Neuronal stem cell (in vitro differentiated cells): Measurements from ENCODE around the gene SLC10A7.

Source experiments
- DNase-seq: peaks from one replicate; pipeline ENCODE4 v3.0.0-alpha.2; 2013; ENCODE audit warnings: low spot score
- H2AFZ ChIP-seq: one replicate; pipeline ENCODE4 v1.6.1; 2013; ENCODE audit warnings: mild to moderate bottlenecking, low read length, inconsistent platforms
- H2AK5ac ChIP-seq: 2 replicates; pipeline ENCODE4 v1.6.1; 2013; ENCODE audit warnings: low read depth, mild to moderate bottlenecking, inconsistent platforms, low read length, moderate library complexity, mixed read lengths
- H2BK120ac ChIP-seq: 2 replicates; pipeline ENCODE4 v1.6.1; 2013; ENCODE audit warnings: low read depth, mild to moderate bottlenecking, inconsistent platforms, low read length, moderate library complexity, mixed read lengths
- H2BK12ac ChIP-seq: one replicate; pipeline ENCODE4 v1.6.1; 2013; ENCODE audit warnings: low read length, inconsistent platforms
- H2BK15ac ChIP-seq: 2 replicates; pipeline ENCODE4 v1.6.1; 2013; ENCODE audit warnings: mild to moderate bottlenecking, low read length, inconsistent platforms, mixed read lengths
- H2BK5ac ChIP-seq: one replicate; pipeline ENCODE4 v1.6.1; 2013; ENCODE audit warnings: inconsistent platforms, mild to moderate bottlenecking, low read length, moderate library complexity
- H3K14ac ChIP-seq: one replicate; pipeline ENCODE4 v1.6.1; 2013; ENCODE audit warnings: low read length, inconsistent platforms
- H3K18ac ChIP-seq: 2 replicates; pipeline ENCODE4 v1.6.1; 2013; ENCODE audit warnings: low read length, inconsistent platforms
- H3K23ac ChIP-seq: 2 replicates; pipeline ENCODE4 v1.6.1; 2013; ENCODE audit warnings: low read depth, mild to moderate bottlenecking, mixed read lengths, low read length, inconsistent platforms; ENCODE audit not compliant: poor library complexity
- H3K27ac ChIP-seq: replicated peaks from 3 replicates; pipeline ENCODE4 v1.5.1; 2013; ENCODE audit warnings: low read length, inconsistent platforms
- H3K27me3 ChIP-seq, 3 experiments: 2 replicates each; pipeline ENCODE4 v1.6.1; 2013; ENCODE audit warnings: low read length in 3 of 3, mild to moderate bottlenecking in 2 of 3, inconsistent platforms in 1 of 3, low read depth in 1 of 3, mixed read lengths in 1 of 3, moderate library complexity in 1 of 3; ENCODE audit not compliant: control insufficient read depth in 3 of 3, insufficient read depth in 3 of 3
- H3K36me3 ChIP-seq, 2 donors: replicated peaks in 1 of 2; 2 replicates each; pipeline ENCODE4 v1.6.1; 2013; ENCODE audit warnings: low read length in 2 of 2; ENCODE audit not compliant: control insufficient read depth in 2 of 2, insufficient read depth in 2 of 2
- H3K4ac ChIP-seq: 2 replicates; pipeline ENCODE4 v1.6.1; 2013; ENCODE audit warnings: inconsistent platforms, mild to moderate bottlenecking, low read length, moderate library complexity
- H3K4me1 ChIP-seq, 2 donors: 1 replicate in 1 of 2; 2 replicates in 1 of 2; pipeline ENCODE4 v1.6.1; 2013; ENCODE audit warnings: low read length in 2 of 2, low read depth in 1 of 2; ENCODE audit not compliant: control insufficient read depth in 2 of 2, insufficient read depth in 1 of 2
- H3K4me2 ChIP-seq: one replicate; pipeline ENCODE4 v1.6.1; 2013; ENCODE audit warnings: mild to moderate bottlenecking, low read length, inconsistent platforms; ENCODE audit not compliant: insufficient read depth, poor library complexity, severe bottlenecking
- H3K4me3 ChIP-seq, 2 donors: 2 replicates each; pipeline ENCODE4 v1.5.1; 2013; ENCODE audit warnings: low read length in 2 of 2, mild to moderate bottlenecking in 2 of 2, inconsistent platforms in 1 of 2, moderate library complexity in 1 of 2
- H3K79me1 ChIP-seq: one replicate; pipeline ENCODE4 v1.6.1; 2013; ENCODE audit warnings: low read depth, mild to moderate bottlenecking, inconsistent platforms, low read length, moderate library complexity
- H3K9ac ChIP-seq: one replicate; pipeline ENCODE4 v1.6.1; 2013; ENCODE audit warnings: mild to moderate bottlenecking, low read depth, low read length, inconsistent platforms; ENCODE audit not compliant: poor library complexity
- H3K9me3 ChIP-seq, 2 donors: replicated peaks in 1 of 2; 2 replicates each; pipeline versions ENCODE3 to v1.6.1; 2013; ENCODE audit warnings: low read length in 2 of 2, mild to moderate bottlenecking in 2 of 2, inconsistent platforms in 1 of 2, low read depth in 1 of 2, mixed read lengths in 1 of 2, moderate library complexity in 1 of 2; ENCODE audit not compliant: control insufficient read depth in 2 of 2, insufficient read depth in 1 of 2
- H4K8ac ChIP-seq: one replicate; pipeline ENCODE4 v1.6.1; 2013; ENCODE audit warnings: low read depth, mild to moderate bottlenecking, inconsistent platforms, low read length, moderate library complexity
- H4K91ac ChIP-seq: one replicate; pipeline ENCODE4 v1.6.1; 2013; ENCODE audit warnings: low read length, low read depth, mild to moderate bottlenecking, inconsistent platforms; ENCODE audit not compliant: poor library complexity
- WGBS, 2 donors: extraction: QIAGEN DNeasy Blood & Tissue Kit; methylation state at CpG; one replicate each; pipeline ENCODE4 v1.1.7; 2013; ENCODE audit warnings: missing lambda C conversion rate in 2 of 2, mixed read lengths in 1 of 2; ENCODE audit not compliant: insufficient read length in 2 of 2, insufficient replicate concordance in 1 of 2; ENCODE audit errors: extremely low coverage in 2 of 2; 5-methylcytosine and 5-hydroxymethylcytosine counted together

SLC10A7 gene

DNA sequence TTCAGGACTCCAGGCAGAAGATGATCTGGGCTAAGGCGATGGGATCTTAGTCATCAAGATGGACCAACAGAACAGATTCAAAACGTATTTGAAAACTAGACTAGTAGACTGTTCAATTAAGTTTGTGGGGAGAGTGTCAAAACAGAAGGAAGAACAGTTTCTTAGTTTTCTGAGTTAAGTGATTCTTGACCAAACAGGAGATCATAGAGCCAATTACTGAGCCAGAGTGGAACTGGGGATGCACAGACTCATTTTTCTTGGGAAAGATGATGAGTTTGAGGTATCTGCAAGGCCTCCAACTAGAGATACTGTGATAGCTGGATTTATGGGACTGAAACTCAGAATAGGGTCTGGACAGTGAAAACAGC lies 187.9 kb downstream of the SLC10A7 start:
- no peak overlapping the region for H2BK5ac ChIP-seq
- no peak overlapping the region for H4K91ac ChIP-seq
- H3K14ac ChIP-seq, result no peak overlapping the region
- no peak overlapping the region for H3K4me3 ChIP-seq
- no peak overlapping the region for H2AFZ ChIP-seq
- no peak overlapping the region for H3K27ac ChIP-seq
- no peak overlapping the region for H3K18ac ChIP-seq
- H2BK15ac ChIP-seq, result no peak overlapping the region
- H3K36me3 ChIP-seq, result no peaks in the 10 kb centered on the region
- H3K4me1 ChIP-seq, result peaks cover 0 to 1% of the 10 kb centered on the region in 2 donors
- no CpG with 5 or more reads among the region's 2 CpGs for WGBS, 2 donors
- no peak overlapping the region for H4K8ac ChIP-seq
- H2BK12ac ChIP-seq, result no peak overlapping the region
- no peaks in the 10 kb centered on the region for H3K27me3 ChIP-seq
- H3K23ac ChIP-seq, result no peak overlapping the region
- DNase-seq, result no peak
- H3K4ac ChIP-seq, result no peak overlapping the region
- H2AK5ac ChIP-seq, result no peak overlapping the region
- H3K4me2 ChIP-seq, result no peak overlapping the region
- H2BK120ac ChIP-seq, result no peak overlapping the region
- no peak overlapping the region for H3K9ac ChIP-seq
- H3K79me1 ChIP-seq, result no peaks in the 10 kb centered on the region
- H3K9me3 ChIP-seq, result no peaks in the 10 kb centered on the region

DNA sequence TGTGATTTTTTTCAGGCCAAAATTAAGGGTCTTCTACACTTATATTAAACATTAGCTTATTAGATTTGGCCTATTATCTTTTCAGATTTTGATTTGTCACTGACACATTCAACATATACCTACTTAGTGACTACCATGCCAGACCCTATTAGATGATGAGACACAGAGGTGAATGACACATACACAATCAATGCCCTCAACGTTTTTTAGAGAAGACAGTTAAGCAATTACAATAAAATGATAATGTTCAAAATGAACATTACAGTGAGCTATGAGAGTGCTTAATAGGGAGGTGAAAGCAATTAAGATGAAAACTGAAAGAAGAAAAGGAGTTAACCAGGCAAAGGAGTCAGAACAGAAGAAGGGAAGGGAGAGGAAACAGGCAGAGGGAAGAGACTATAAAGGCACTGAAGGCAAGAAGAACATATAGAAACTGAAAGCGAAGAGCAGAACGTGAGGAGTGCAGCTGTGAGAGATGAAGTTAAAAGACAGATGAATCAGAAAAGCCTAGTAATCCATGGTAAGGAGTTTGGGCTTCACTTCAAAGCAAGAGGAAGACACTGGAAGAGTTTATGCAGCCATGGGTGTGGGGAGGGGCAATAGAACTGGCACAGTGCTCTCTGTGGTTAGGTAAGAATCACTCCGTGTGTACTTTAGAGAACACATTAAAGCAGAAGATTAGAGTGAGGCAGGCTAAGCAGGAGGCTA lies 188.4 kb downstream of the SLC10A7 start:
- Histone ChIP-seq H3K9me3 (no peaks in the 10 kb centered on the region), H2AFZ (no peak overlapping the region), H2BK12ac (no peak overlapping the region), H4K91ac (no peak overlapping the region), H3K14ac (no peak overlapping the region), H3K9ac (no peak overlapping the region), H2AK5ac (no peak overlapping the region), H3K27ac (no peak overlapping the region), H2BK15ac (no peak overlapping the region), H3K79me1 (no peaks in the 10 kb centered on the region), H3K36me3 (no peaks in the 10 kb centered on the region), H2BK120ac (no peak overlapping the region), H4K8ac (no peak overlapping the region), H2BK5ac (no peak overlapping the region), H3K4me2 (no peak overlapping the region), H3K23ac (no peak overlapping the region), H3K4ac (no peak overlapping the region), H3K27me3 (no peaks in the 10 kb centered on the region), H3K18ac (no peak overlapping the region), H3K4me3 (no peak overlapping the region), H3K4me1 (peaks cover 0 to 1% of the 10 kb centered on the region in 2 donors)
- DNase-seq, result no peak
- no CpG with 5 or more reads among the region's 4 CpGs for WGBS, 2 donors

DNA sequence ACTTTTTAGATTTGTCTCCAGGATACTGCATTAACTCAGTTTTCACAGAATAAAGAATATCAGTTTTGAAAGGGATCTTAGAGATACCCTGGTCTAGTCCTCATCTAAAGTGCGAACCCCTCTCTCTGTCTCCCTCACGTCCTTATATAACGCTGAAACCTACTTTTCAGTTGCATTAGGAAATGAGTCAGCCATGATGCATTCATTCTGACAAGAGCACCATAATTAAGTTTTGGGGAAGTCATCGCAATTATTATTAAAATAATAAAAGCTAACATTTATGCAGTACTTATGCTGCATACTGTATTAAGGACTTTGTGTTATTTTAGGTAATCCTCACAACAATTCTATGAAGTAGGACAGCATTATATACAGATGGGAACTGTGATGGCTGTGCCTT lies 191.3 kb downstream of the SLC10A7 start:
- Histone ChIP-seq H2AFZ (no peak overlapping the region), H3K27ac (no peak overlapping the region)
- no CpG with 5 or more reads among the region's 4 CpGs for WGBS, 2 donors

DNA sequence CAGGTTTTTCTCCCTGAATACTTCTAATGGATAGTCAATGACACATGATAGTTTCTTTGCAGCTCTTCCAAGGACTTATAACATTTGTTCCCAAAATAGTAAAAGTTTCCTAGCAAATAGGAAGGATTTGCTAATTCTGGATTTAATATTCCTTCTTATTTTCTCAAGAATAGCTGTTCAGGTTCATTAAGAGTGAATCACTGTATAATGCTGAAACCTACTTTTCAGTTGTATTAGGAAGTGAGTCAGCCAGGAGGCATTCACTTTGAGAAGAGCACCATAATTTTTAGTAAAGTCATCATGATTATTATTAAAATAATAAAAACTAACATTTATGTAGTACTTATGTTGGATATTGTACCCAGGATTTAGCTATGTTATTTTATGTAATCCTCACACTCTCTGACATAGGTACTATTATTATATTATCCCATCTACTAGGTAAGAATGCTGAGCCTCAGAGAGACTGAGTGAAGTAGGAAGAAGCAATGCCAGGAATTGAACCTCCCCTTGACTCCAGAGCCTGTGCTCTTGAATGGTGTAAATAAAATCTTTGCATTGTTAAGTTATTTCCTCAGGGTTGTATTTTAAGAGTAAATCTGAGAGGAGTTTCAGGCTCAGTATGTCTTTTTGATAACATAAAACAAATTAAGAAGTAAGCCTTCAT lies 192.6 kb downstream of the SLC10A7 start:
- Histone ChIP-seq H3K4me3 (no peak overlapping the region), H2BK12ac (no peak overlapping the region), H4K8ac (no peak overlapping the region), H3K79me1 (no peaks in the 10 kb centered on the region), H4K91ac (no peak overlapping the region), H3K27ac (no peak overlapping the region), H2BK5ac (no peak overlapping the region), H3K36me3 (no peaks in the 10 kb centered on the region), H2BK120ac (no peak overlapping the region), H3K14ac (no peak overlapping the region), H2AK5ac (no peak overlapping the region), H3K18ac (no peak overlapping the region), H3K27me3 (no peaks in the 10 kb centered on the region), H3K4ac (no peak overlapping the region), H2BK15ac (no peak overlapping the region), H2AFZ (no peak overlapping the region), H3K4me1 (no peaks in the 10 kb centered on the region), H3K4me2 (no peak overlapping the region), H3K9me3 (no peaks in the 10 kb centered on the region), H3K23ac (no peak overlapping the region), H3K9ac (no peak overlapping the region)
- DNase-seq, result no peak

More for the DNA sequence above, 191.3 kb downstream of the SLC10A7 start:
- H2BK12ac ChIP-seq, result no peak overlapping the region
- no peaks in the 10 kb centered on the region for H3K36me3 ChIP-seq
- H3K4me3 ChIP-seq, result no peak overlapping the region
- peaks cover 0 to 1% of the 10 kb centered on the region in 2 donors for H3K4me1 ChIP-seq
- H3K18ac ChIP-seq, result no peak overlapping the region
- H4K91ac ChIP-seq, result no peak overlapping the region
- no peak overlapping the region for H3K4me2 ChIP-seq
- no peak overlapping the region for H2BK120ac ChIP-seq
- H2AK5ac ChIP-seq, result no peak overlapping the region
- no peak overlapping the region for H3K4ac ChIP-seq
- no peak overlapping the region for H2BK5ac ChIP-seq
- H4K8ac ChIP-seq, result no peak overlapping the region
- H2BK15ac ChIP-seq, result no peak overlapping the region
- no peak overlapping the region for H3K23ac ChIP-seq
- H3K9ac ChIP-seq, result no peak overlapping the region
- H3K14ac ChIP-seq, result no peak overlapping the region
- no peak for DNase-seq
- H3K9me3 ChIP-seq, result no peaks in the 10 kb centered on the region
- H3K79me1 ChIP-seq, result no peaks in the 10 kb centered on the region
- no peaks in the 10 kb centered on the region for H3K27me3 ChIP-seq
